ENCODE measurements around the gene NKAIN2.

The NKAIN2 gene

GRCh38 chr6:124770784-124771183 lies 967.1 kb downstream of the NKAIN2 start:
- H3K4me2 ChIP-seq (ENCODE audit: low read depth, low read length): no peak overlapping the region
- H3K9me2 ChIP-seq (replicated peaks; ENCODE audit: insufficient read depth, low read length): no peaks in the 10 kb centered on the region
- no peak overlapping the region for H2AFZ ChIP-seq (ENCODE audit: low read length)
- no peak overlapping the region for H3K4me3 ChIP-seq (ENCODE audit: low read length)
- H3K79me2 ChIP-seq (ENCODE audit: low read length): no peaks in the 10 kb centered on the region
- no peaks in the 10 kb centered on the region for H3F3A ChIP-seq (ENCODE audit: insufficient read depth, low read length)
- no peak overlapping the region for H3K9ac ChIP-seq (ENCODE audit: low read length)
- no peak overlapping the region for H3K27ac ChIP-seq (ENCODE audit: low read length)
- H3K36me3 ChIP-seq (replicated peaks; ENCODE audit: insufficient read depth, low read length): no peaks in the 10 kb centered on the region
- no peaks in the 10 kb centered on the region for H3K27me3 ChIP-seq (replicated peaks; ENCODE audit: insufficient read depth, low read length)
- H3K9me3 ChIP-seq (replicated peaks; ENCODE audit: insufficient read depth, low read length): no peaks in the 10 kb centered on the region
- DNase-seq: no peak
- no peaks in the 10 kb centered on the region for H3K4me1 ChIP-seq (ENCODE audit: low read length)
- H4K20me1 ChIP-seq (ENCODE audit: insufficient read depth, low read length): no peaks in the 10 kb centered on the region
- no peak for TF ChIP-seq EZH2phosphoT487 (IDR thresholded peaks at IDR 0.05; ENCODE audit: low read length)
- TF ChIP-seq CTCF (IDR thresholded peaks at IDR 0.05; ENCODE audit: low read length): no peak
- TF ChIP-seq EZH2 (optimal IDR thresholded peaks at IDR 0.05; ENCODE audit: low read depth, low read length): no peak

- no peaks in the 10 kb centered on the region for H3K9me3 ChIP-seq (replicated peaks; ENCODE audit: insufficient read depth, low read length)
- no peaks in the 10 kb centered on the region for H4K20me1 ChIP-seq (ENCODE audit: insufficient read depth, low read length)
- no peaks in the 10 kb centered on the region for H3K9me2 ChIP-seq (replicated peaks; ENCODE audit: insufficient read depth, low read length)
- H3K36me3 ChIP-seq (replicated peaks; ENCODE audit: insufficient read depth, low read length): no peaks in the 10 kb centered on the region
- H3K9ac ChIP-seq (ENCODE audit: low read length): no peak overlapping the region
- H3K4me1 ChIP-seq (ENCODE audit: low read length): no peaks in the 10 kb centered on the region
- H3K4me2 ChIP-seq (ENCODE audit: low read depth, low read length): no peak overlapping the region
- no peaks in the 10 kb centered on the region for H3K27me3 ChIP-seq (replicated peaks; ENCODE audit: insufficient read depth, low read length)
- no peaks in the 10 kb centered on the region for H3K79me2 ChIP-seq (ENCODE audit: low read length)
- H3K4me3 ChIP-seq (ENCODE audit: low read length): no peak overlapping the region
- no peak overlapping the region for H3K27ac ChIP-seq (ENCODE audit: low read length)
- no peak overlapping the region for H2AFZ ChIP-seq (ENCODE audit: low read length)
- TF ChIP-seq EZH2 (optimal IDR thresholded peaks at IDR 0.05; ENCODE audit: low read depth, low read length): no peak
- TF ChIP-seq CTCF (IDR thresholded peaks at IDR 0.05; ENCODE audit: low read length): no peak
- no peak for TF ChIP-seq EZH2phosphoT487 (IDR thresholded peaks at IDR 0.05; ENCODE audit: low read length)
- H3F3A ChIP-seq (ENCODE audit: insufficient read depth, low read length): no peaks in the 10 kb centered on the region
- no peak for DNase-seq
Measured at GRCh38 chr6:124772733-124773319, 969.2 kb downstream of the NKAIN2 start.

GRCh38 chr6:124775121-124775520 lies 971.5 kb downstream of the NKAIN2 start:
- Histone ChIP-seq H3K36me3 (replicated peaks; ENCODE audit: insufficient read depth, low read length) (no peaks in the 10 kb centered on the region), H3K9ac (ENCODE audit: low read length) (no peak overlapping the region), H3K4me2 (ENCODE audit: low read depth, low read length) (no peak overlapping the region), H3K9me2 (replicated peaks; ENCODE audit: insufficient read depth, low read length) (no peaks in the 10 kb centered on the region), H3K27me3 (replicated peaks; ENCODE audit: insufficient read depth, low read length) (no peaks in the 10 kb centered on the region), H2AFZ (ENCODE audit: low read length) (no peak overlapping the region), H3K9me3 (replicated peaks; ENCODE audit: insufficient read depth, low read length) (no peaks in the 10 kb centered on the region), H3K79me2 (ENCODE audit: low read length) (no peaks in the 10 kb centered on the region), H3K27ac (ENCODE audit: low read length) (no peak overlapping the region), H3F3A (ENCODE audit: insufficient read depth, low read length) (no peaks in the 10 kb centered on the region), H4K20me1 (ENCODE audit: insufficient read depth, low read length) (no peaks in the 10 kb centered on the region), H3K4me3 (ENCODE audit: low read length) (no peak overlapping the region), H3K4me1 (ENCODE audit: low read length) (no peaks in the 10 kb centered on the region)
- TF ChIP-seq CTCF (IDR thresholded peaks at IDR 0.05; ENCODE audit: low read length): no peak
- TF ChIP-seq EZH2 (optimal IDR thresholded peaks at IDR 0.05; ENCODE audit: low read depth, low read length): no peak
- no peak for TF ChIP-seq EZH2phosphoT487 (IDR thresholded peaks at IDR 0.05; ENCODE audit: low read length)
- no peak for DNase-seq
